H1 (cell line): ENCODE measurements around the gene NABP1. TPM values are rescaled to one million over a fixed set of nuclear protein-coding genes. Genes with fewer than 3 reads are reported as not detected.

Source experiments
- CTCF ChIA-PET: fragments of 300-600 bp; sonication (Branson Sonifier 250); formaldehyde crosslinking; loops from one replicate; lab custom pipeline; 2021; ENCODE audit not compliant: partially characterized antibody; lab: Charles Lee
- POLR2A ChIA-PET: fragments of 300-600 bp; sonication (Branson Sonifier 250); formaldehyde crosslinking; loops from one replicate; lab custom pipeline; 2021; ENCODE audit warnings: inconsistent platforms; ENCODE audit not compliant: partially characterized antibody; lab: Charles Lee
- DNase-seq, 2 experiments: peaks; one replicate each; pipeline versions ENCODE4 v3.0.0 to v3.0.0-alpha.2; 2010 to 2022; ENCODE audit warnings: low spot score in 2 of 2, low read depth in 1 of 2, mixed read lengths in 1 of 2
- FAIRE-seq: peaks from 2 replicates; lab custom pipeline; 2011; peaks lifted over from hg19 to GRCh38; lab: Jason Lieb, UNC
- H2AFZ ChIP-seq: 2 replicates; pipeline ENCODE4 v1.8.1; 2012; ENCODE audit warnings: low read length, inconsistent platforms
- H2AK5ac ChIP-seq: 2 replicates; pipeline ENCODE4 v1.6.1; 2013; ENCODE audit warnings: low read depth, low read length
- H2BK120ac ChIP-seq: replicated peaks from 2 replicates; pipeline ENCODE3; 2013; ENCODE audit warnings: low read depth, low read length, inconsistent platforms
- H2BK12ac ChIP-seq: 2 replicates; pipeline ENCODE4 v1.6.1; 2013; ENCODE audit warnings: low read depth, low read length
- H2BK15ac ChIP-seq: 2 replicates; pipeline ENCODE4 v1.6.1; 2013; ENCODE audit warnings: low read length
- H2BK20ac ChIP-seq: 2 replicates; pipeline ENCODE4 v1.6.1; 2013; ENCODE audit warnings: low read length
- H2BK5ac ChIP-seq: 2 replicates; pipeline ENCODE4 v1.6.1; 2013; ENCODE audit warnings: low read depth, low read length
- H3K14ac ChIP-seq: 2 replicates; pipeline ENCODE4 v1.6.1; 2013; ENCODE audit warnings: inconsistent platforms; ENCODE audit not compliant: insufficient read length
- H3K18ac ChIP-seq: 2 replicates; pipeline ENCODE4 v1.6.1; 2013; ENCODE audit warnings: low read length; ENCODE audit errors: extremely low read depth
- H3K23ac ChIP-seq: 2 replicates; pipeline ENCODE4 v1.6.1; 2013; ENCODE audit warnings: inconsistent platforms; ENCODE audit not compliant: insufficient read length
- H3K23me2 ChIP-seq: 2 replicates; pipeline ENCODE4 v1.6.1; 2013; ENCODE audit warnings: low read depth, low read length
- H3K27ac ChIP-seq: 2 replicates; pipeline ENCODE4 v1.6.1; 2011; ENCODE audit warnings: low read depth, low read length, inconsistent platforms
- H3K27me3 ChIP-seq, 4 experiments: replicated peaks in 1 of 4; 1 replicate in 1 of 4; 2 replicates in 3 of 4; pipeline versions ENCODE4 v1.6.1 to v1.8.1; 2011 to 2013; ENCODE audit warnings: low read length in 3 of 4, mild to moderate bottlenecking in 3 of 4, inconsistent platforms in 2 of 4, mixed read lengths in 2 of 4, moderate library complexity in 1 of 4; ENCODE audit not compliant: control insufficient read depth in 3 of 4, insufficient read depth in 3 of 4; ENCODE audit errors: extremely low read depth in 1 of 4
- H3K36me3 ChIP-seq, 4 experiments: 2 replicates each; pipeline versions ENCODE4 v1.6.1 to v1.8.1; 2011 to 2013; ENCODE audit warnings: mild to moderate bottlenecking in 4 of 4, low read length in 3 of 4, moderate library complexity in 2 of 4, control low read depth in 1 of 4, inconsistent platforms in 1 of 4; ENCODE audit not compliant: insufficient read depth in 4 of 4, control insufficient read depth in 2 of 4
- H3K4ac ChIP-seq: replicated peaks from 2 replicates; pipeline ENCODE3; 2013; ENCODE audit warnings: low read length, low read depth, mixed read lengths, inconsistent platforms; ENCODE audit not compliant: insufficient read length
- H3K4me1 ChIP-seq, 4 experiments: replicated peaks in 1 of 4; 1 replicate in 1 of 4; 2 replicates in 3 of 4; pipeline versions ENCODE4 v1.6.1 to v1.8.1; 2011 to 2013; ENCODE audit warnings: low read length in 3 of 4, inconsistent platforms in 2 of 4, mixed read lengths in 1 of 4; ENCODE audit not compliant: insufficient read depth in 4 of 4, control insufficient read depth in 3 of 4
- H3K4me2 ChIP-seq, 2 experiments: 2 replicates each; pipeline versions ENCODE4 v1.6.1 to v1.8.1; 2011 to 2013; ENCODE audit warnings: low read depth in 2 of 2, low read length in 2 of 2, control low read depth in 1 of 2, inconsistent platforms in 1 of 2, mild to moderate bottlenecking in 1 of 2; ENCODE audit not compliant: insufficient read depth in 1 of 2
- H3K4me3 ChIP-seq, 4 experiments: fragments of 200-600, 300-600 bp in 1 of 4; sonication (generic), shearing (Covaris generic), sonication (Bioruptor Twin) in 1 of 4; 2 replicates each; pipeline versions ENCODE4 v1.5.1 to v1.8.1; 2011 to 2016; ENCODE audit warnings: low read length in 4 of 4, low read depth in 3 of 4, control low read depth in 2 of 4, inconsistent platforms in 2 of 4, mild to moderate bottlenecking in 2 of 4, mixed read lengths in 1 of 4, moderate library complexity in 1 of 4; ENCODE audit not compliant: insufficient read depth in 2 of 4; ENCODE audit errors: extremely low read depth in 1 of 4
- H3K56ac ChIP-seq: replicated peaks from 2 replicates; pipeline ENCODE3; 2013; ENCODE audit warnings: low read depth, mild to moderate bottlenecking, mixed read lengths, low read length, inconsistent platforms; ENCODE audit not compliant: insufficient read length
- H3K79me1 ChIP-seq: 2 replicates; pipeline ENCODE4 v1.6.1; 2013; ENCODE audit warnings: low read depth, low read length, control low read depth
- H3K79me2 ChIP-seq, 2 experiments: 2 replicates each; pipeline versions ENCODE4 v1.6.1 to v1.8.1; 2012 to 2013; ENCODE audit warnings: low read length in 2 of 2, mild to moderate bottlenecking in 2 of 2, inconsistent platforms in 1 of 2; ENCODE audit not compliant: insufficient read depth in 2 of 2, control insufficient read depth in 1 of 2
- H3K9ac ChIP-seq, 4 experiments: replicated peaks in 1 of 4; 1 replicate in 1 of 4; 2 replicates in 3 of 4; pipeline versions ENCODE4 v1.6.1 to v1.8.1; 2011 to 2013; ENCODE audit warnings: low read depth in 3 of 4, low read length in 3 of 4, control low read depth in 2 of 4, mild to moderate bottlenecking in 2 of 4, moderate library complexity in 2 of 4, inconsistent platforms in 1 of 4; ENCODE audit errors: extremely low read depth in 1 of 4
- H3K9me3 ChIP-seq, 2 experiments: 2 replicates each; pipeline versions ENCODE4 v1.6.1 to v1.8.1; 2012 to 2013; ENCODE audit warnings: mild to moderate bottlenecking in 2 of 2, moderate library complexity in 2 of 2, control low read depth in 1 of 2, inconsistent platforms in 1 of 2, low read depth in 1 of 2, low read length in 1 of 2, mixed read lengths in 1 of 2; ENCODE audit not compliant: insufficient read depth in 2 of 2
- H4K20me1 ChIP-seq, 2 experiments: replicated peaks in 1 of 2; 2 replicates each; pipeline versions ENCODE3 to v1.8.1; 2011 to 2013; ENCODE audit warnings: inconsistent platforms in 2 of 2, low read length in 2 of 2, mild to moderate bottlenecking in 1 of 2; ENCODE audit not compliant: insufficient read depth in 2 of 2, control insufficient read depth in 1 of 2
- H4K5ac ChIP-seq: 2 replicates; pipeline ENCODE4 v1.6.1; 2013; ENCODE audit warnings: low read length, low read depth, mixed read lengths, inconsistent platforms; ENCODE audit not compliant: insufficient read length
- H4K8ac ChIP-seq: 2 replicates; pipeline ENCODE4 v1.8.0; 2013; ENCODE audit warnings: mild to moderate bottlenecking, moderate library complexity, low read length, inconsistent platforms; ENCODE audit not compliant: insufficient read depth; ENCODE audit errors: extremely low read depth
- H4K91ac ChIP-seq: replicated peaks from 2 replicates; pipeline ENCODE3; 2013; ENCODE audit warnings: low read length, mixed read lengths, inconsistent platforms; ENCODE audit not compliant: insufficient read length
- BACH1 ChIP-seq: IDR thresholded peaks from 2 replicates; pipeline ENCODE4 v1.6.1; 2012; ENCODE audit warnings: low read length, improper control_type of control experiment
- MAX ChIP-seq: IDR thresholded peaks from 2 replicates; pipeline ENCODE4 v1.6.1; 2012; ENCODE audit warnings: inconsistent platforms
- WGBS, 2 experiments: shearing (Covaris generic) in 1 of 2; methylation state at CpG; one replicate each; pipeline versions ENCODE4 v1.1.6 to v1.1.7; 2013 to 2015; ENCODE audit warnings: low lambda C conversion rate in 2 of 2, mixed read lengths in 2 of 2, inconsistent platforms in 1 of 2, low coverage in 1 of 2, missing lambda C conversion rate in 1 of 2; ENCODE audit not compliant: insufficient replicate concordance in 2 of 2, insufficient coverage in 1 of 2, insufficient read length in 1 of 2; ENCODE audit errors: extremely low coverage in 1 of 2, missing lambda C conversion rate in 1 of 2; 5-methylcytosine and 5-hydroxymethylcytosine counted together
- polyA plus RNA-seq, 7 experiments: library from polyadenylated mRNA; depleted of rRNA in 3 of 7; stranded (reverse) in 5 of 7; unstranded in 2 of 7; fragments of >200 nt in 5 of 7; fragments of 200-250 nt in 2 of 7; gene quantifications; 1 replicate in 5 of 7; 2 replicates in 1 of 7; 4 replicates in 1 of 7; pipeline versions ENCODE4 v1.2.1 to v1.2.3, GENCODE V29; 2011 to 2013; ENCODE audit warnings: missing spikeins in 2 of 7, mixed read lengths in 2 of 7
- total RNA-seq: library from RNA; stranded (reverse); fragmentation: NEBNext Ultra II Directional; extraction: Animal tissue kit (Norgen Biotek cat#: 25700); gene quantifications from 2 replicates; pipeline ENCODE4 v1.2.1, GENCODE V29; 2021

The NABP1 gene
- total and polyA plus RNA-seq, 2 of the 8 experiments (the other 6 are each of a cell fraction or from before 2014, with no cell fraction given): 0.63 to 4.8 TPM

GRCh38 chr2:191641609-191642008 lies 36.3 kb upstream of the NABP1 start:
- H3K4ac ChIP-seq: no peak overlapping the region
- H3K4me3 ChIP-seq: no peak overlapping the region
- no peak overlapping the region for H3K14ac ChIP-seq
- no peak overlapping the region for H3K18ac ChIP-seq
- no peaks in the 10 kb centered on the region for H3K9me3 ChIP-seq
- no peak overlapping the region for H2AK5ac ChIP-seq
- WGBS, 2 experiments: 92% methylated on average over 1 of the region's 1 CpG; no CpG with 5 or more reads in 1 of the 2 experiments
- H3K9ac ChIP-seq: no peak overlapping the region
- no peak overlapping the region for H2BK20ac ChIP-seq
- no peak overlapping the region for H2BK120ac ChIP-seq
- H2AFZ ChIP-seq: peak overlapping the region; percentile 32; the same call in 1 of the 2 replicates
- H2BK5ac ChIP-seq: no peak overlapping the region
- no peak overlapping the region for H2BK12ac ChIP-seq
- no peak for TF ChIP-seq MAX
- no peak for TF ChIP-seq BACH1
- no peak overlapping the region for H3K56ac ChIP-seq
- CTCF ChIA-PET: interaction anchor here (0.9 kb wide), 1 partner anchor 72 kb away, joined by 3 read pairs; no protein-coding TSS in a partner anchor
- POLR2A ChIA-PET: no interaction called here
- no peak overlapping the region for H4K91ac ChIP-seq
- H3K4me2 ChIP-seq: no peak overlapping the region
- FAIRE-seq (no peak), DNase-seq (no peak)
- no peaks in the 10 kb centered on the region for H3K27me3 ChIP-seq
- H4K20me1 ChIP-seq: no peaks in the 10 kb centered on the region
- H2BK15ac ChIP-seq: no peak overlapping the region
- no peaks in the 10 kb centered on the region for H3K79me2 ChIP-seq
- no peaks in the 10 kb centered on the region for H3K36me3 ChIP-seq
- H4K8ac ChIP-seq: no peak overlapping the region
- H3K79me1 ChIP-seq: no peaks in the 10 kb centered on the region
- peaks cover 0 to 9% (median 4%) of the 10 kb centered on the region in 4 experiments; a peak in 2 of 7 replicates for H3K4me1 ChIP-seq
- H3K27ac ChIP-seq: no peak overlapping the region
- no peaks in the 10 kb centered on the region for H3K23me2 ChIP-seq
- no peak overlapping the region for H3K23ac ChIP-seq
- H4K5ac ChIP-seq: no peak overlapping the region
